ENCODE measurements around the gene BRD4.

Gene BRD4

DNA sequence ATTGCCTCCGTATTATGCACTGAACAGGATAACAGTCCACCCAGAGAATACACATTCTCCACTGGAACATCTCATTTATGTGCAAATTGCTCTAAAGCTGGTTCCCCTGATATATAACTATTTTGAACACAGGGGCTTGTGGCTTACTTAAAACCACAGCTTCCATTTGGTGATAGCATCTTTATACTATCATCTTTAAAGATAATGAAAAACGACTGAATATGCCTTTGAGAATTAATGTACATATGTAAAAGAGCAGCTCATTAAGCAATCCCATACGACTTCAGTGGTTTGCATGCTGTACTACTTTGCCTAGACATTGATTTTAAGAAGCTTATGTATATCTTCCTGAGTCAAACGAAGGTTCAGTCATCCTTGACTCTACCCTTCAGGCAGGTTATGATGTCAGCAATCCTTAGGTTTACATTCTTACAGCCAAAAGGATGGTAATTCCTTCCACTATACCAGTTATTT, 40.8 kb downstream of the BRD4 start:
- peaks cover 99% of the 10 kb centered on the region for H3K79me2 ChIP-seq (ENCODE audit: insufficient read depth, low read length)
- H3K9me3 ChIP-seq (ENCODE audit: insufficient read depth, low read length, severe bottlenecking) = no peaks in the 10 kb centered on the region
- H3K27ac ChIP-seq (ENCODE audit: low read length) = peak overlapping the region; percentile 26; the same call in 1 of the 2 replicates
- no peak overlapping the region for H3K4me2 ChIP-seq (ENCODE audit: insufficient read depth, low read length)
- TF ChIP-seq, protein P1, sequence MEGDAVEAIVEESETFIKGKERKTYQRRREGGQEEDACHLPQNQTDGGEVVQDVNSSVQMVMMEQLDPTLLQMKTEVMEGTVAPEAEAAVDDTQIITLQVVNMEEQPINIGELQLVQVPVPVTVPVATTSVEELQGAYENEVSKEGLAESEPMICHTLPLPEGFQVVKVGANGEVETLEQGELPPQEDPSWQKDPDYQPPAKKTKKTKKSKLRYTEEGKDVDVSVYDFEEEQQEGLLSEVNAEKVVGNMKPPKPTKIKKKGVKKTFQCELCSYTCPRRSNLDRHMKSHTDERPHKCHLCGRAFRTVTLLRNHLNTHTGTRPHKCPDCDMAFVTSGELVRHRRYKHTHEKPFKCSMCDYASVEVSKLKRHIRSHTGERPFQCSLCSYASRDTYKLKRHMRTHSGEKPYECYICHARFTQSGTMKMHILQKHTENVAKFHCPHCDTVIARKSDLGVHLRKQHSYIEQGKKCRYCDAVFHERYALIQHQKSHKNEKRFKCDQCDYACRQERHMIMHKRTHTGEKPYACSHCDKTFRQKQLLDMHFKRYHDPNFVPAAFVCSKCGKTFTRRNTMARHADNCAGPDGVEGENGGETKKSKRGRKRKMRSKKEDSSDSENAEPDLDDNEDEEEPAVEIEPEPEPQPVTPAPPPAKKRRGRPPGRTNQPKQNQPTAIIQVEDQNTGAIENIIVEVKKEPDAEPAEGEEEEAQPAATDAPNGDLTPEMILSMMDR (IDR thresholded peaks at IDR 0.05; ENCODE audit: borderline replicate concordance, extremely low read depth, low read length, poor library complexity, severe bottlenecking) = no peak
- TF ChIP-seq EZH2 (IDR thresholded peaks at IDR 0.05; ENCODE audit: borderline replicate concordance, low read depth, low read length, severe bottlenecking) = no peak
- DNase-seq = no peak
- H4K20me1 ChIP-seq (ENCODE audit: insufficient read depth, low read length) = peaks cover 94% of the 10 kb centered on the region
- H3K4me3 ChIP-seq (ENCODE audit: low read depth in 1 of 2, low read length in 2 of 2) = no peak overlapping the region
- H3K36me3 ChIP-seq (ENCODE audit: insufficient read depth, low read length) = peaks cover 17% of the 10 kb centered on the region
- H3K4me1 ChIP-seq (ENCODE audit: insufficient read depth, low read length) = peaks cover 78% of the 10 kb centered on the region
- ATAC-seq (ENCODE audit: insufficient read depth, low read depth) = peak; percentile 28
- H3K9ac ChIP-seq (ENCODE audit: low read depth, low read length) = no peak overlapping the region
- no peak overlapping the region for H2AFZ ChIP-seq (ENCODE audit: low read depth, low read length)
- no peaks in the 10 kb centered on the region for H3K27me3 ChIP-seq (ENCODE audit: insufficient read depth, low read length, poor library complexity)

DNA sequence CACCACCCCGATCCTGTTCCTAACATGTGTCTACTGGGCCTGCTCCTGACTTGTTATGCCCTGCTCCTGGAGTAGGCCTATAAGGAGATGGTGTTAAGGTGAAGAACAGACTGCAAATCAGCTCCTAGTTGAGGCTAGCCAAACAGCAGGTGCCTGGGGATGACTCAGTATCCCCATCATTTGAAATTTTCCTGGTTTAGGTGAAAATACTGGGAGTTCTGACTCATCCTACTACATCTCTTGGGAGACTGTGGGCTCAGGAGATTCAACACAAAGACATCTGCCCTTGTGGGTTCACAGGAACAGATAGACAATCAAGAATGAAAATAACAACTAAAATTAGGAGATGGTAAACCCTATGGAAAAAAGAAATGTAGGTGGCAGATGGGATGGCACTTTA, 41.2 kb downstream of the BRD4 start:
- no peak overlapping the region for H3K4me3 ChIP-seq (ENCODE audit: low read depth in 1 of 2, low read length in 2 of 2)
- H4K20me1 ChIP-seq (ENCODE audit: insufficient read depth, low read length) = peaks cover 94% of the 10 kb centered on the region
- DNase-seq = no peak
- no peaks in the 10 kb centered on the region for H3K27me3 ChIP-seq (ENCODE audit: insufficient read depth, low read length, poor library complexity)
- 0 out of 2 replicates have a peak overlapping the region, but pooled peaks have one; percentile 2 for H3K27ac ChIP-seq (ENCODE audit: low read length)
- H3K79me2 ChIP-seq (ENCODE audit: insufficient read depth, low read length) = peaks cover 99% of the 10 kb centered on the region
- no peak overlapping the region for H2AFZ ChIP-seq (ENCODE audit: low read depth, low read length)
- H3K36me3 ChIP-seq (ENCODE audit: insufficient read depth, low read length) = peaks cover 14% of the 10 kb centered on the region; the same call in 1 of the 2 replicates
- H3K4me2 ChIP-seq (ENCODE audit: insufficient read depth, low read length) = no peak overlapping the region
- no peak overlapping the region for H3K9ac ChIP-seq (ENCODE audit: low read depth, low read length)
- no peak for ATAC-seq (ENCODE audit: insufficient read depth, low read depth)
- peaks cover 73% of the 10 kb centered on the region for H3K4me1 ChIP-seq (ENCODE audit: insufficient read depth, low read length)
- TF ChIP-seq EZH2 (IDR thresholded peaks at IDR 0.05; ENCODE audit: borderline replicate concordance, low read depth, low read length, severe bottlenecking) = no peak
- H3K9me3 ChIP-seq (ENCODE audit: insufficient read depth, low read length, severe bottlenecking) = no peaks in the 10 kb centered on the region

DNA sequence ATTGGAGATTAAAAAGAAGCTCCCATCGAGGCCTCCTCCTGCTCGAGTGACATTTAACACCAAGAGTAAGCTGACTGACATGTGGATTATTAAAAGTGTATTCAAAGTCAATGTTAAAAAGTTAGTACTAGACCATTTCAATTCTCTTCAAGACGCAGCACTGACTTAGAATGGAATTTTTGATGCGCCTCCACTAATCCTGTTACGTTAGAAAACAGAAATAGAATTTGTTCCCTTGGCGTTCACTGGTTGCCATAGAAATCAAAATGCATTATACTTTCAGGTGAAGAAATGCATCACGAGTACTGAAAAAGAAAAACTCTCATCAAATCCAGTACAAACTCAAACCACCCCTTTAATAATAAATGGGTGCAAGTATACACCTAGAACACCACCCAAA, 42.2 kb downstream of the BRD4 start:
- no peak overlapping the region for H3K4me2 ChIP-seq (ENCODE audit: insufficient read depth, low read length)
- H3K27ac ChIP-seq (ENCODE audit: low read length) = no peak overlapping the region
- H3K79me2 ChIP-seq (ENCODE audit: insufficient read depth, low read length) = peaks cover 99% of the 10 kb centered on the region

DNA sequence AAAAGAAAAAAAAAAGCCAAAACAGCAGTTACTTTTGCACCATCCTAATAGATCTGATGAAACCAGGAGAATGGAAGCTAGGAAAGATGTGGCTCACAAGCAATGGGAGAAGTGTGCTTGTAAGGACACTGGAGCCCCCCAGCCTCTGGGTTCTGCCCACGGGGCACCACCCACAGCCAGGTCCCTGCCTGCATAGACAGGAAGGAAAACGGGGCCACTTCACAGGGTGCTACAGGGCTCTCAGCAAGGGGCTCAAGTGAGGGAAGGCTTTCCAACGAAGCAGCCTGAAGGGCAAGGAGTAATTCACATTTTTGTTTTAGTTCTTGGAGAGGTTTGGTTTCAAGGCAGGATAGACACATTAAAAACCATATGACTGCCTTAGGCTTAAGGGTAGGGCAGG, 42.7 kb downstream of the BRD4 start:
- Histone ChIP-seq H3K9me3 (ENCODE audit: insufficient read depth, low read length, severe bottlenecking) (no peaks in the 10 kb centered on the region), H4K20me1 (ENCODE audit: insufficient read depth, low read length) (peaks cover 94% of the 10 kb centered on the region), H3K4me3 (ENCODE audit: low read depth in 1 of 2, low read length in 2 of 2) (no peak overlapping the region), H3K4me1 (ENCODE audit: insufficient read depth, low read length) (peaks cover 63% of the 10 kb centered on the region), H3K4me2 (ENCODE audit: insufficient read depth, low read length) (no peak overlapping the region), H3K36me3 (ENCODE audit: insufficient read depth, low read length) (peaks cover 11% of the 10 kb centered on the region; the same call in 1 of the 2 replicates), H3K27ac (ENCODE audit: low read length) (no peak overlapping the region), H3K79me2 (ENCODE audit: insufficient read depth, low read length) (peaks cover 99% of the 10 kb centered on the region), H2AFZ (ENCODE audit: low read depth, low read length) (no peak overlapping the region), H3K9ac (ENCODE audit: low read depth, low read length) (no peak overlapping the region), H3K27me3 (ENCODE audit: insufficient read depth, low read length, poor library complexity) (no peaks in the 10 kb centered on the region)
- TF ChIP-seq EZH2 (IDR thresholded peaks at IDR 0.05; ENCODE audit: borderline replicate concordance, low read depth, low read length, severe bottlenecking) = no peak
- TF ChIP-seq, protein P1 (IDR thresholded peaks at IDR 0.05; ENCODE audit: borderline replicate concordance, extremely low read depth, low read length, poor library complexity, severe bottlenecking) = no peak
- no peak for ATAC-seq (ENCODE audit: insufficient read depth, low read depth)
- no peak for DNase-seq

More for the DNA sequence above, 42.2 kb downstream of the BRD4 start:
- Histone ChIP-seq H3K9me3 (ENCODE audit: insufficient read depth, low read length, severe bottlenecking) (no peaks in the 10 kb centered on the region), H3K36me3 (ENCODE audit: insufficient read depth, low read length) (peaks cover 14% of the 10 kb centered on the region; the same call in 1 of the 2 replicates), H4K20me1 (ENCODE audit: insufficient read depth, low read length) (peaks cover 94% of the 10 kb centered on the region), H3K4me3 (ENCODE audit: low read depth in 1 of 2, low read length in 2 of 2) (no peak overlapping the region), H2AFZ (ENCODE audit: low read depth, low read length) (no peak overlapping the region), H3K4me1 (ENCODE audit: insufficient read depth, low read length) (peaks cover 67% of the 10 kb centered on the region), H3K9ac (ENCODE audit: low read depth, low read length) (no peak overlapping the region), H3K27me3 (ENCODE audit: insufficient read depth, low read length, poor library complexity) (no peaks in the 10 kb centered on the region)
- DNase-seq = no peak
- no peak for ATAC-seq (ENCODE audit: insufficient read depth, low read depth)
- TF ChIP-seq, protein P1 (IDR thresholded peaks at IDR 0.05; ENCODE audit: borderline replicate concordance, extremely low read depth, low read length, poor library complexity, severe bottlenecking) = no peak
- no peak for TF ChIP-seq EZH2 (IDR thresholded peaks at IDR 0.05; ENCODE audit: borderline replicate concordance, low read depth, low read length, severe bottlenecking)

Data from DND-41 (cell line).